IPS-NIHi11 (cell line): ENCODE measurements around the gene EVX1.

Source experiments
- DNase-seq: peaks from one replicate; pipeline ENCODE4 v3.0.0; 2012; ENCODE audit warnings: mixed read lengths, low spot score

EVX1 gene

GRCh38 chr7:27242555-27243339 lies at the start of gene EVX1:
EVX1 (plus strand) TSS chr7:27242802; CDS start chr7:27243031, 229 bp downstream.
- no peak for DNase-seq

GRCh38 chr7:27193335-27194001 lies 49.1 kb upstream of the EVX1 start:
- no peak for DNase-seq

- no peak for DNase-seq
These were observed 48.6 kb upstream of the EVX1 start for GRCh38 chr7:27194002-27194352.

- DNase-seq: no peak
These were observed 47.8 kb upstream of the EVX1 start for GRCh38 chr7:27194686-27195379.

GRCh38 chr7:27196287-27196767 lies 46.3 kb upstream of the EVX1 start:
- peak; percentile 56 for DNase-seq

- DNase-seq: no peak
These were observed 45.2 kb upstream of the EVX1 start for GRCh38 chr7:27197137-27198042.

- no peak for DNase-seq
These were observed 44.3 kb upstream of the EVX1 start for GRCh38 chr7:27198138-27198841.

- peak; percentile 47 for DNase-seq
These were observed 43.5 kb upstream of the EVX1 start for GRCh38 chr7:27198871-27199801.

- DNase-seq: peak; percentile 74
These were observed 42.5 kb upstream of the EVX1 start, which contains the start of gene HOXA13 for GRCh38 chr7:27199849-27200760. HOXA13 (minus strand) TSS chr7:27200091; CDS start chr7:27200077, 14 bp downstream.

- no peak for DNase-seq
These were observed 41.6 kb upstream of the EVX1 start for GRCh38 chr7:27200761-27201579.

GRCh38 chr7:27201580-27202017 lies 41.0 kb upstream of the EVX1 start:
- DNase-seq: no peak

- no peak for DNase-seq
These were observed 40.4 kb upstream of the EVX1 start for GRCh38 chr7:27202018-27202861.

- DNase-seq: no peak
These were observed 39.8 kb upstream of the EVX1 start for GRCh38 chr7:27202862-27203134.

GRCh38 chr7:27203365-27203953 lies 39.1 kb upstream of the EVX1 start:
- DNase-seq: no peak

GRCh38 chr7:27203964-27204594 lies 38.5 kb upstream of the EVX1 start:
- DNase-seq: no peak

GRCh38 chr7:27204851-27205322 lies 37.7 kb upstream of the EVX1 start:
- DNase-seq: no peak
